Choroid plexus epithelial cell (primary cell): ENCODE results near the gene STK17B.

Experiments
- DNase-seq: peaks from one replicate; pipeline ENCODE4 v3.0.0-alpha.2; 2010; ENCODE audit warnings: low read depth
- H3K4me3 ChIP-seq: 2 replicates; pipeline ENCODE4 v1.5.1; 2011; ENCODE audit warnings: low read depth, mild to moderate bottlenecking, control low read depth, low read length, moderate library complexity
- TF ChIP-seq, protein P1 (sequence below): conservative IDR thresholded peaks from 2 replicates; pipeline ENCODE4 v1.5.1; 2011; ENCODE audit warnings: low read depth, mild to moderate bottlenecking, control low read depth, inconsistent platforms, low read length, moderate library complexity

STK17B gene

GRCh38 chr2:196131949-196132925 lies 39.1 kb downstream of the STK17B start:
- H3K4me3 ChIP-seq = no peak overlapping the region
- DNase-seq = peak; percentile 50

DNA sequence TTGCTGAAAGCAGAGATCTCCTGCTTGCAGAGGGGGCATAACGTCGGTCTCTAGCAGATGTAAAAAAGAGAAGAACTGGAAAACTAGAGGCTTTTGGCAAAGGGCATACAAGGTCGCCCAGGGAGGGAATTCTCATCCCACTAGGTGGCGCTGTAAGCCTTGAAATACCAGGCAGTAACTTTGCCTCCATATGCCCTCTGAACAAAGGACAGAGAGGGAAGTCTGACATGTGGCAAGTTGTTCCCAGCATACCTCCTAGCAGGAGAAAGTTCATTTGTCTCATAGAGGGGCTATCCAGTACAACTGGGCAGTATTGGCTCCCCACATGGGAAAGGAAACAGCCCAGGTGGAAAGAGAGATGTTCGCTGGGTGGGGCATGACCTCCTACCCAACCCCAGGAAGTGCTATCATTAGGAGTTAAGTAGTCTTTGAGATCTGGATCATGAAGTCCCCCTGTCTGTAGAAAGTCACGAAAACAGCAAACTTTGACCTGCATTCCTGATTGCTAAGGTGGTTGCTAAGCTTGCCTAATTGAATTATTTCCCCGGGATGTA lies 39.9 kb downstream of the STK17B start:
- DNase-seq = peak; percentile 42
- TF ChIP-seq, protein P1, sequence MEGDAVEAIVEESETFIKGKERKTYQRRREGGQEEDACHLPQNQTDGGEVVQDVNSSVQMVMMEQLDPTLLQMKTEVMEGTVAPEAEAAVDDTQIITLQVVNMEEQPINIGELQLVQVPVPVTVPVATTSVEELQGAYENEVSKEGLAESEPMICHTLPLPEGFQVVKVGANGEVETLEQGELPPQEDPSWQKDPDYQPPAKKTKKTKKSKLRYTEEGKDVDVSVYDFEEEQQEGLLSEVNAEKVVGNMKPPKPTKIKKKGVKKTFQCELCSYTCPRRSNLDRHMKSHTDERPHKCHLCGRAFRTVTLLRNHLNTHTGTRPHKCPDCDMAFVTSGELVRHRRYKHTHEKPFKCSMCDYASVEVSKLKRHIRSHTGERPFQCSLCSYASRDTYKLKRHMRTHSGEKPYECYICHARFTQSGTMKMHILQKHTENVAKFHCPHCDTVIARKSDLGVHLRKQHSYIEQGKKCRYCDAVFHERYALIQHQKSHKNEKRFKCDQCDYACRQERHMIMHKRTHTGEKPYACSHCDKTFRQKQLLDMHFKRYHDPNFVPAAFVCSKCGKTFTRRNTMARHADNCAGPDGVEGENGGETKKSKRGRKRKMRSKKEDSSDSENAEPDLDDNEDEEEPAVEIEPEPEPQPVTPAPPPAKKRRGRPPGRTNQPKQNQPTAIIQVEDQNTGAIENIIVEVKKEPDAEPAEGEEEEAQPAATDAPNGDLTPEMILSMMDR = peak; percentile 51
- H3K4me3 ChIP-seq = no peak overlapping the region

More at GRCh38 chr2:196131949-196132925, 39.1 kb downstream of the STK17B start:
- TF ChIP-seq, protein P1 = no peak

DNA sequence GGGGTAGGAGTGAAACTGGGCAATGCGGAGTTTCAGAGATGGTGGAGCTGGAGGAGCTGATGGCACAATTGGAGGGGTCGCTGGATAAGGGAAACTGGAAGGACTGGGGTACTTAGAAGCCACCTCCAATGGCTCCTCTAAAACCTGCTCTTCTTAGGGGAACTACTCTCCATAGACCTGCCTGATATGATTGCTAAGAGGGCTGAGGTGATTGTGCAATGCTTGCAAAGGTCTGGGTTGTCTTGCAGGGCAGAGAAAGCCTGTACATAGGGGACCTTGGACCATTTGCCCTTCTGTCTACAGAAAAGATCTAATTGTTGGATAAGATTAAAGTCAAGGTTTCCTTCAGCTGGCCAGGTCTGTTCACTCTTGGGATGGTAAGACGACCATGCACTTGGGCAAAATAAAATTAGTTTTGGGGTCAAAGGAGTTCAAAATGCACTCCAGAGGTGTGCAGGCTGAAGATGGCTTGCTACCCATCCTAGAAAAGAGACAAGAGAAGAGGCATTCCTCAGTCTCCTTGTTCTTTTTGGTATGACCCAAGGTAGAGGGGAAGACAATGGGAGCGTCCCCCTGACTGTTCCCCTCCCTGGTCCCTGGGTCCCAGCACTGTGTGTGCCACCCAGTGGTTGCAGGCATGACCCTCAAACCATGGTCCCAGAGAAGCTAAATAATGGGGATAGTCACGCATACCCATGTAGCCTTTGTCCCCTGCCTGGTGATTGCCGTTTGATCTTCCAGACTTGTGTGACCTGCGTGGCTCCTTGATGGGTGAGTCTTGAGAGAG lies 41.1 kb downstream of the STK17B start:
- H3K4me3 ChIP-seq = no peak overlapping the region
- no peak for DNase-seq
- TF ChIP-seq, protein P1 = no peak

GRCh38 chr2:196128749-196129148 lies 42.6 kb downstream of the STK17B start:
- no peak overlapping the region for H3K4me3 ChIP-seq
- no peak for DNase-seq
- TF ChIP-seq, protein P1 = no peak

DNA sequence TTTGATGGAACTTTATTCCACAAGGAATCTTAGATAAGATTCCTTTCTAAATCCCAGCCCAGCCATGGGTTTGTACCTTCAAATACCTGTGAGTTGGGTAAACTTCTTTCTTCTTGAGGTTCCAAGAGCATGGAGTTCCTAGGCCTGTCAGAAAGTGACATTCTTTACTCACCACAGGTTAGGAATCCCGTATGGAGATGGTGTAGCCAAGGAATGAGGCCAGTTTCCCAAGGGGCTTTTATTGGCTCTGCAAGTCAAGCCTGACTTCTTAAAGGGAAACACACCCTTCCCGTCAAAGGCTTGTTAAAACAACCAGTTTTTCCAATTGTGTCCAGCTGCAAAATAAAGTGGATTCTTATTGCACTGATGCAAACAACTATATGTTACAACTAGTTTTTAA lies 45.8 kb downstream of the STK17B start:
- TF ChIP-seq, protein P1 = no peak
- H3K4me3 ChIP-seq = no peak overlapping the region
- peak; percentile 33 for DNase-seq

- peak; percentile 77 for DNase-seq
- TF ChIP-seq, protein P1 = no peak
- H3K4me3 ChIP-seq = no peak overlapping the region
These were observed 47.6 kb downstream of the STK17B start for GRCh38 chr2:196123679-196124373.
